ENCODE data around the gene PPP1R3D.
"Not testable (repeated sequence)": the region's sequence is repeated elsewhere in the genome, so short reads cannot be mapped to it uniquely, and the experiment has no call there.

The PPP1R3D gene

GRCh38 chr20:59940129-59940955 lies at the start of gene PPP1R3D, which contains the start of gene FAM217B:
TSS of gene PPP1R3D (minus strand) at chr20:59940305. CDS start at chr20:59939931, 374 bp downstream.
TSS of gene FAM217B (plus strand) at chr20:59940389. CDS start at chr20:59943944, 3,555 bp downstream.
- DNase-seq = peak; percentile 95

- no peak for DNase-seq
These were observed 48.0 kb upstream of the PPP1R3D start for GRCh38 chr20:59988141-59988540.

GRCh38 chr20:59987135-59987534 lies 47.0 kb upstream of the PPP1R3D start:
- DNase-seq = no peak

GRCh38 chr20:59985864-59986263 lies 45.8 kb upstream of the PPP1R3D start:
- DNase-seq = no peak

- no peak for DNase-seq
These were observed 45.1 kb upstream of the PPP1R3D start for GRCh38 chr20:59985164-59985563.

GRCh38 chr20:59984541-59984940 lies 44.4 kb upstream of the PPP1R3D start:
- DNase-seq = no peak

GRCh38 chr20:59983076-59983475 lies 43.0 kb upstream of the PPP1R3D start:
- DNase-seq = no peak

- DNase-seq = peak; percentile 42
These were observed 37.0 kb upstream of the PPP1R3D start for GRCh38 chr20:59977086-59977485.

- no peak for DNase-seq
These were observed 36.2 kb upstream of the PPP1R3D start for GRCh38 chr20:59976156-59976782.

GRCh38 chr20:59972037-59972801 lies 32.1 kb upstream of the PPP1R3D start:
- DNase-seq = no peak

GRCh38 chr20:59971428-59971827 lies 31.3 kb upstream of the PPP1R3D start:
- DNase-seq = no peak

- DNase-seq = peak; percentile 80
These were observed 26.3 kb upstream of the PPP1R3D start for GRCh38 chr20:59966428-59966827.

- DNase-seq = no peak
These were observed 22.1 kb upstream of the PPP1R3D start for GRCh38 chr20:59962155-59962554.

- DNase-seq = no peak
These were observed 21.3 kb upstream of the PPP1R3D start for GRCh38 chr20:59961423-59961822.

GRCh38 chr20:59958626-59959025 lies 18.5 kb upstream of the PPP1R3D start:
- DNase-seq = no peak

GRCh38 chr20:59958123-59958522 lies 18.0 kb upstream of the PPP1R3D start, which contains the start of gene CDH26:
TSS of gene CDH26 (plus strand) at chr20:59958423. CDS start at chr20:59958727, 304 bp downstream.
- no peak for DNase-seq

- not testable (repeated sequence) for DNase-seq
These were observed 17.5 kb upstream of the PPP1R3D start for GRCh38 chr20:59957568-59957967.

- peak; percentile 56 for DNase-seq
These were observed 15.2 kb upstream of the PPP1R3D start for GRCh38 chr20:59955131-59955796.

- no peak for DNase-seq
These were observed 14.6 kb upstream of the PPP1R3D start for GRCh38 chr20:59954718-59955117.

- no peak for DNase-seq
These were observed 9.8 kb upstream of the PPP1R3D start for GRCh38 chr20:59949911-59950310.

- DNase-seq = peak; percentile 80
These were observed 9.0 kb upstream of the PPP1R3D start for GRCh38 chr20:59948828-59949720.

GRCh38 chr20:59948212-59948611 lies 8.1 kb upstream of the PPP1R3D start:
- no peak for DNase-seq
